ENCODE measurements around the gene SEC23A.
A peak's percentile ranks its signal among the peaks of the same experiment; 100 is the strongest.
"Not testable (repeated sequence)": the region's sequence is repeated elsewhere in the genome, so short reads cannot be mapped to it uniquely, and the experiment has no call there.

SEC23A gene

GRCh38 chr14:39034481-39035296 is 68.3 kb downstream of the SEC23A start:
- FAIRE-seq, result no peak
- no peak for DNase-seq (ENCODE audit: insufficient read length, low spot score)

GRCh38 chr14:39033371-39033770 is 69.7 kb downstream of the SEC23A start:
- no peak for DNase-seq (ENCODE audit: insufficient read length, low spot score)
- FAIRE-seq, result no peak

GRCh38 chr14:39030209-39030608 is 72.8 kb downstream of the SEC23A start:
- FAIRE-seq (no peak), DNase-seq (ENCODE audit: insufficient read length, low spot score) (no peak)

GRCh38 chr14:39029789-39030188 is 73.2 kb downstream of the SEC23A start:
- FAIRE-seq (no peak), DNase-seq (ENCODE audit: insufficient read length, low spot score) (no peak)

GRCh38 chr14:39028620-39029019 is 74.4 kb downstream of the SEC23A start:
- DNase-seq (ENCODE audit: insufficient read length, low spot score), result no peak
- no peak for FAIRE-seq

- FAIRE-seq, result no peak
- DNase-seq (ENCODE audit: insufficient read length, low spot score), result no peak
Measured at GRCh38 chr14:39025810-39026627, 77.0 kb downstream of the SEC23A start.

- FAIRE-seq, result no peak
- no peak for DNase-seq (ENCODE audit: insufficient read length, low spot score)
Measured at GRCh38 chr14:39025250-39025809, 77.7 kb downstream of the SEC23A start.

- no peak for FAIRE-seq
- DNase-seq (ENCODE audit: insufficient read length, low spot score), result no peak
Measured at GRCh38 chr14:39023939-39024871, 78.8 kb downstream of the SEC23A start.

GRCh38 chr14:39017096-39018016 is 85.7 kb downstream of the SEC23A start:
- FAIRE-seq; DNase-seq (ENCODE audit: insufficient read length, low spot score): not testable (repeated sequence)

- no peak for FAIRE-seq
- no peak for DNase-seq (ENCODE audit: insufficient read length, low spot score)
Measured at GRCh38 chr14:39016733-39017095, 86.3 kb downstream of the SEC23A start.

GRCh38 chr14:39015964-39016577 is 87.0 kb downstream of the SEC23A start:
- FAIRE-seq, result no peak
- no peak for DNase-seq (ENCODE audit: insufficient read length, low spot score)

GRCh38 chr14:39015360-39015961 is 87.6 kb downstream of the SEC23A start:
- peak; percentile 53 for DNase-seq (ENCODE audit: insufficient read length, low spot score)
- no peak for FAIRE-seq

GRCh38 chr14:39014460-39014859 is 88.6 kb downstream of the SEC23A start:
- DNase-seq (ENCODE audit: insufficient read length, low spot score) (no peak), FAIRE-seq (no peak)

GRCh38 chr14:39008965-39009364 is 94.1 kb downstream of the SEC23A start:
- DNase-seq (ENCODE audit: insufficient read length, low spot score); FAIRE-seq: not testable (repeated sequence)

GRCh38 chr14:39006721-39007410 is 96.2 kb downstream of the SEC23A start:
- FAIRE-seq, result no peak
- no peak for DNase-seq (ENCODE audit: insufficient read length, low spot score)

- no peak for FAIRE-seq
- no peak for DNase-seq (ENCODE audit: insufficient read length, low spot score)
Measured at GRCh38 chr14:39005044-39005880, 97.8 kb downstream of the SEC23A start.

- FAIRE-seq, result no peak
- DNase-seq (ENCODE audit: insufficient read length, low spot score), result no peak
Measured at GRCh38 chr14:38999949-39000348, 103.1 kb downstream of the SEC23A start.

Data from HTR-8/SVneo (cell line).